Retinal pigment epithelial cell (primary cell): ENCODE results near the gene RGSL1.

ENCODE experiments used
- DNase-seq: peaks from one replicate; pipeline ENCODE4 v3.0.0-alpha.2; 2010; ENCODE audit warnings: low read depth
- H3K4me3 ChIP-seq: 2 replicates; pipeline ENCODE4 v1.5.1; 2011; ENCODE audit warnings: mild to moderate bottlenecking, low read length, control low read depth, moderate library complexity
- TF ChIP-seq, protein P1 (sequence below): conservative IDR thresholded peaks from 2 replicates; pipeline ENCODE4 v1.5.1; 2011; ENCODE audit warnings: low read depth, low read length, control low read depth, inconsistent platforms

RGSL1 gene

DNA sequence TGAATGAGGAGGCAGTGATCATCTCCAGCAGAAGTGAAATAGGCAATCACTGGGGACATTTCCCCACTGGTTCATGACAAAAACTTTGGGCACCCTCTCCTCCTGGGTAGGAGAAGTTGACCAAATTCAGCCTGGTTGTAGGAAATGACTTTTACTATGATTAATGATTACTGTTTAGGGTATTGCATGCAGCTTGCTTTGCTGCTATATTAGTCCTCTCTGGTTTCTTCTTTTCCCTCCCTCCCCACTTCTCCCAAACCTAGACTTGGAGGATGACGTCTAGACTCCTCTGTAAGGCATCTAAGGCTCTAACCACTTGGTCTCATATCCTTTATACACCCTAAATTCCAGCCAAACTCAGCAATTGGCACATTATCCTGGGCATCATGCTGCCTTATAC lies 157.6 kb downstream of the RGSL1 start:
- H3K4me3 ChIP-seq: no peak overlapping the region
- TF ChIP-seq, protein P1, sequence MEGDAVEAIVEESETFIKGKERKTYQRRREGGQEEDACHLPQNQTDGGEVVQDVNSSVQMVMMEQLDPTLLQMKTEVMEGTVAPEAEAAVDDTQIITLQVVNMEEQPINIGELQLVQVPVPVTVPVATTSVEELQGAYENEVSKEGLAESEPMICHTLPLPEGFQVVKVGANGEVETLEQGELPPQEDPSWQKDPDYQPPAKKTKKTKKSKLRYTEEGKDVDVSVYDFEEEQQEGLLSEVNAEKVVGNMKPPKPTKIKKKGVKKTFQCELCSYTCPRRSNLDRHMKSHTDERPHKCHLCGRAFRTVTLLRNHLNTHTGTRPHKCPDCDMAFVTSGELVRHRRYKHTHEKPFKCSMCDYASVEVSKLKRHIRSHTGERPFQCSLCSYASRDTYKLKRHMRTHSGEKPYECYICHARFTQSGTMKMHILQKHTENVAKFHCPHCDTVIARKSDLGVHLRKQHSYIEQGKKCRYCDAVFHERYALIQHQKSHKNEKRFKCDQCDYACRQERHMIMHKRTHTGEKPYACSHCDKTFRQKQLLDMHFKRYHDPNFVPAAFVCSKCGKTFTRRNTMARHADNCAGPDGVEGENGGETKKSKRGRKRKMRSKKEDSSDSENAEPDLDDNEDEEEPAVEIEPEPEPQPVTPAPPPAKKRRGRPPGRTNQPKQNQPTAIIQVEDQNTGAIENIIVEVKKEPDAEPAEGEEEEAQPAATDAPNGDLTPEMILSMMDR: no peak
- no peak for DNase-seq

DNA sequence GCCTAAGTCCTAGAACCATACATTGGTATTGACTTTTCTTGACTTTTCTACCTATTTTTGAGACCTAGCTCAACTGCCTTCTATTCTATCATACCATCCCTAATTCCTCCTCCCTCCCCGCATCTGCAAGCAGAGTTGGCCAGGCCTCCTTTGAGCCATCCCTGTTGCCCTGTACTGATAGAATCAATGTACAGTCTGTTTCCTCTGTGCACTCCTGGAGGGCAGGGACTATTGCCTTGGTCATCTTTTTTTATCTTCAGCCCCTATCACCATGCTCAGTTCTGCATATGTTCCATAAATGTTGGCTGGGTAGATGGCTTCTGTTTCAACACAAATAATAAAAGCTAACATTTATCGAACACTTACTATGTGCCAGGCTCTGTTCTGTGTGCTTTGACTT lies 158.3 kb downstream of the RGSL1 start:
- no peak for DNase-seq
- no peak overlapping the region for H3K4me3 ChIP-seq
- TF ChIP-seq, protein P1: no peak

DNA sequence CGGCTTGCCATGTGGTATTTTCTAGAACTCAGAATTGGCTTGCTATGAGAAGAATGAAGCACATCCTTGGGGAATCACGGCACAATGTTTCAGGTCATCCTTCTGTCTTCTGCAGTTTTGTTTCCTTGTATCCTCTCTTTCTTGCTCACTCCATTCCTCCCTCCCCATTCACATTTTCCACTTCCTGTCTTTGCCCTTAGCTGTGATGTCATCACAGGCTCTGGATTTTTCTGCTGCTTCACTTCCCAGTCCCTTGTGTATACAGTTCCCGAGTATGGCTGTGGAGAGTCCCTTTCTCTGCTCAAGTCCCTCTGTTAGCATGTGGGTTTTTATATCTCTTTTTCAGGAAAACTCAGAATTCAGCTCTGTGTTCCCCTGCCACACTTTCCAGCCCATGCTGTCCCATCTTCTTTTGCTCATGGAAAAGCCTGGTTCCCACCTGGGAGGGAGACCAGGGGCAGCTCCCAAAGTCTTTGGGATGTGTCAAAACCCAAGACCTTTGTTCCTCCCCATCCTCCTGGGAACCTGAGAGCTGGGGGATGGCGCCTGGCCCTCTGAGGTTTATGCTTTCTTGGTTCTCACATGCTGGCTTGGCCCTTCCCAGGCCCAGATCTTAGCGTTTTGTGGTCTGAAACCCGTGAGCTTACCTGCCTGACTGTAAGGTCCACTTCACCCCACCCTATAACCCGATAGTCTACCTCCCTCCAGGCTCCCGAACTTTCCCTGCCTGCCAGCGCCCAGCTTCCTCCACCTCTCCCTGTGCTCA lies 159.1 kb downstream of the RGSL1 start:
- no peak overlapping the region for H3K4me3 ChIP-seq
- TF ChIP-seq, protein P1: no peak
- DNase-seq: no peak
